ENCODE measurements around the gene PLEKHA7.

PLEKHA7 gene

DNA sequence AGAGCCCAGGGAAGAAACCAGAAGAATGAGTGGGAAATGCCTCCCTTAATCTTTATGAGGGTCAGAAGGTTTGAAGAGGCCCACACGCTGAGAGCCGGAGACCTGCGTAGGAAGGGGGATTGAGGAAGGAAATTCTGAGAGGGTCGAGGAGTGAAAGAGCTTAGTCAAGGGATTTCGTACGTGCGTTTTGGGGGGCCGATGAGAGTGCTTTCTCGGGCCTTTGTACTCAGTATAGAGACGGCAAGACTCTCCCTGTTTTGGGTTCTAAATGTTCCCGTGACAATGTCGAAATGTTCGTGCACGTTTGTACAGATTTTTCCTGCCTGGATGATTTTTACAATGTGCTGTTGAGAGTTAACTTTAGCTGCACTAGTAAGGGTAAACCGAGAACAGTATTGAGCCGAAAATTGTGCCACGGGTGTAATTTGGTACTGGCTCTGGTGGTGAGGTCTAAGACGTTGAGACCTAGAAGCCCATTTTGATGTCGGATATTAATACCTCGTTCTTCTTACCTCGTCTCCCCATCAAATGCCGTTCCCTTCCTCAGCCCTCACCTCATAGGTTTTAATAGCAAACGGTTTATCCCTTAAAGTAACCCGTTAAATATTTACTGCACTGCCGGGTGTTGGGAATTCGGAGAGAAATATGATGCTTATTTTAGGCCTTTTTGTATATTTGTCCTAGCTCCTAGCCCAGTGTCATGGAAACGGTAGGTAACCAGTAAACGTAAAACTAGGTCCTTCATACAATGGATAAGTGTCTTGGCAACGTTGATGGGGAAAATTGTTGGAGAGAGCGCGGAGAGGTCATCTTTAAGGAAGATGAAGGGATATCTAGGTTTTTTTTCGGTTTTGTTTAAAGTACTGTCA, 275.0 kb downstream of the PLEKHA7 start:
- peak; percentile 22 for DNase-seq (ENCODE audit: low read depth)
- H3K4me3 ChIP-seq (ENCODE audit: low read length), result peak overlapping the region; percentile 89

DNA sequence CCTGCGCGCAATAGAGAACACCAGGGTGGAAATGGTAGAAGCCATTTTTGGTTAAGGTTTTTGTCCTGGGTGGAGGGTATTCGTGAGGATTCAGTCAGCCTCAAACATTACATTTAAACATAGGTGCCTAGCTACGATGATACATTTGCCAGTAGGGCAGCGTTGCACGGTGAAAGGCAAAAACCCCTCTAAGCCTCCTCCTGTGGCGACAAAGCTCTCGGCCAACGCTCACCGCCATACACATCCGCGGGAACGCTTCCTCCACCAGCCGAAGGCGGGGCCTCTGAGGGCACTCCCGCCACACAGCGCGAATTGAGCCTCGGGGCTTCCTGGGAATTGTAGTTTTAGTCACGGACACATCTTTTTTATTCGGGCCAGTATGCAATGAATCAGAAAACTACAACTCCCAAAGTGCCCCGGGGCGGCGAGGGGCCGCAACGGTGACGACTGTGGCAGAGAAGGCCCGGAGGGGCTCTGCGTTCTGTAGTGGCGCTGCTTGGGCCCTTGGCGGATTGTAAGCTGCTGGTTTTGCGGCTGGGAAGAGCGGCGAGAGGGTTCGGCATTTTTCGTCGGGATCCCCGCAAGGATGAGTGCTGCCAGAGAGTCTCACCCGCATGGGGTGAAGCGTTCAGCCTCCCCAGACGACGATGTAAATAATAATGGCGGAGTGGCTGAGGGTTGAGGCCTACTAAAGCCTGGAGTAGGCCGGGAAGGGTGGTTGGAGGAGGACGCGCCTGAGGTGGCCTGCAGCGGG, 275.8 kb downstream of the PLEKHA7 start, which contains the start of gene C11orf58:
Gene C11orf58 (plus strand): TSS at position 455 of the 754 bp plus-strand sequence. CDS start 132 bp downstream, at position 587.
- TF ChIP-seq, protein P1, sequence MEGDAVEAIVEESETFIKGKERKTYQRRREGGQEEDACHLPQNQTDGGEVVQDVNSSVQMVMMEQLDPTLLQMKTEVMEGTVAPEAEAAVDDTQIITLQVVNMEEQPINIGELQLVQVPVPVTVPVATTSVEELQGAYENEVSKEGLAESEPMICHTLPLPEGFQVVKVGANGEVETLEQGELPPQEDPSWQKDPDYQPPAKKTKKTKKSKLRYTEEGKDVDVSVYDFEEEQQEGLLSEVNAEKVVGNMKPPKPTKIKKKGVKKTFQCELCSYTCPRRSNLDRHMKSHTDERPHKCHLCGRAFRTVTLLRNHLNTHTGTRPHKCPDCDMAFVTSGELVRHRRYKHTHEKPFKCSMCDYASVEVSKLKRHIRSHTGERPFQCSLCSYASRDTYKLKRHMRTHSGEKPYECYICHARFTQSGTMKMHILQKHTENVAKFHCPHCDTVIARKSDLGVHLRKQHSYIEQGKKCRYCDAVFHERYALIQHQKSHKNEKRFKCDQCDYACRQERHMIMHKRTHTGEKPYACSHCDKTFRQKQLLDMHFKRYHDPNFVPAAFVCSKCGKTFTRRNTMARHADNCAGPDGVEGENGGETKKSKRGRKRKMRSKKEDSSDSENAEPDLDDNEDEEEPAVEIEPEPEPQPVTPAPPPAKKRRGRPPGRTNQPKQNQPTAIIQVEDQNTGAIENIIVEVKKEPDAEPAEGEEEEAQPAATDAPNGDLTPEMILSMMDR (conservative IDR thresholded peaks at IDR 0.05; ENCODE audit: low read length), result no peak
- H3K4me3 ChIP-seq (ENCODE audit: low read length), result peak within 1 kb of the TSS; percentile 89
- peak; percentile 96 for DNase-seq (ENCODE audit: low read depth)

More for the DNA sequence above, 275.0 kb downstream of the PLEKHA7 start:
- TF ChIP-seq, protein P1 (conservative IDR thresholded peaks at IDR 0.05; ENCODE audit: low read length), result no peak

- peak overlapping the region; percentile 89 for H3K4me3 ChIP-seq (ENCODE audit: low read length)
- DNase-seq (ENCODE audit: low read depth), result peak; percentile 13
- TF ChIP-seq, protein P1 (conservative IDR thresholded peaks at IDR 0.05; ENCODE audit: low read length), result no peak
These were observed 276.4 kb downstream of the PLEKHA7 start for GRCh38 chr11:16737818-16738192.

Data from AG10803 (cell line).